ENCODE measurements around the gene PLD3. TPM values are rescaled to one million over a fixed set of nuclear protein-coding genes. Genes with fewer than 3 reads are reported as not detected.
A peak's percentile ranks its signal among the peaks of the same experiment; 100 is the strongest.

The PLD3 gene
- total and polyA plus RNA-seq, 2 donors (not counting 1 experiment from before 2014, with no cell fraction given) = 208 to 230 TPM

DNA sequence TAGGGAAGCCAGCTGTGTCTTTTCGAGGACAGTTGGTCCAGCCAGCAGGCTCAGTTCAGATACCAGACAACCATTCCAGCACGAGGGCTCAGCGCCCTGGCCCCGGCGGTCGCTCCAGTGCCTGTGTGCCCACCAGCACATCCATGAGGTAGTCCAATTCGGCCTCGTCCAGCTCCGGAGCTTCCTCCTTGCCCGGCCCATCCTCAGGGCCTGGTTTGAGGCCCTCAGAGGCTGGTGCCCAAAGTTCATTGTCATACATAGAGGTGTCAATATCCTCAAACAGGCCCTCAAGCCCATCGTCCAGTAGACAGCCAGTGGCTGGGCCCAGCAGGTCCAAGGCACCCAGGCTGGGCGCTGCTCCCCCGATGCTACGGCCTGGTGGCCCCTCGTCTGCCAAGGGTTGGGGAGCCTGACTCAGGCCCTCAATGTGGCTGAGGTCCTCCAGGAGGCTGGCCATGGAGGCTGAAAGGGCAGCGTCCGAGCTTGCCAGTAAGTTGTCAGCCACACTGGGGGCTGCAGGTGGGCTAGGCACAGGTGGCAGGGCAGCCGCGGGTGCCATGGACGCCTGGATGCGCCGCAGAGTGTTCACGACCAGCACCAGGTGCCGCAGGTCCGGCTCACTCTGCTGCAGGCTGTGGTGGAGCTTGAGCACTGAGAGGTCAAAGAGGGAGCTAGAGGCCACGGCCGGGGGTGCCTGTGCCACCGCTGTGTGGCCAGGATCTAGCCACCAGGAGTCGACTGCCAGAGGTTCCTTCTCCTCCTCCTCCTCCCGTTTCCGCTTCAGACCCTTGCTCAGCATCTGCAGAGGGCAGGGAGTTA lies 74.5 kb downstream of the PLD3 start:
- TF ChIP-seq EZH2 (IDR thresholded peaks at IDR 0.05; ENCODE audit: low read length, missing control alignments) = no peak
- TF ChIP-seq, protein P1, sequence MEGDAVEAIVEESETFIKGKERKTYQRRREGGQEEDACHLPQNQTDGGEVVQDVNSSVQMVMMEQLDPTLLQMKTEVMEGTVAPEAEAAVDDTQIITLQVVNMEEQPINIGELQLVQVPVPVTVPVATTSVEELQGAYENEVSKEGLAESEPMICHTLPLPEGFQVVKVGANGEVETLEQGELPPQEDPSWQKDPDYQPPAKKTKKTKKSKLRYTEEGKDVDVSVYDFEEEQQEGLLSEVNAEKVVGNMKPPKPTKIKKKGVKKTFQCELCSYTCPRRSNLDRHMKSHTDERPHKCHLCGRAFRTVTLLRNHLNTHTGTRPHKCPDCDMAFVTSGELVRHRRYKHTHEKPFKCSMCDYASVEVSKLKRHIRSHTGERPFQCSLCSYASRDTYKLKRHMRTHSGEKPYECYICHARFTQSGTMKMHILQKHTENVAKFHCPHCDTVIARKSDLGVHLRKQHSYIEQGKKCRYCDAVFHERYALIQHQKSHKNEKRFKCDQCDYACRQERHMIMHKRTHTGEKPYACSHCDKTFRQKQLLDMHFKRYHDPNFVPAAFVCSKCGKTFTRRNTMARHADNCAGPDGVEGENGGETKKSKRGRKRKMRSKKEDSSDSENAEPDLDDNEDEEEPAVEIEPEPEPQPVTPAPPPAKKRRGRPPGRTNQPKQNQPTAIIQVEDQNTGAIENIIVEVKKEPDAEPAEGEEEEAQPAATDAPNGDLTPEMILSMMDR (conservative IDR thresholded peaks at IDR 0.05 in 1 of 2, IDR thresholded peaks at IDR 0.05 in 1 of 2; ENCODE audit: low read depth in 1 of 2, low read length in 2 of 2) = no peak
- peaks cover 31% of the 10 kb centered on the region for H3K79me2 ChIP-seq (ENCODE audit: control insufficient read depth, insufficient read depth, low read length)
- peak overlapping the region; percentile 97 for H3K4me2 ChIP-seq (ENCODE audit: extremely low read depth, insufficient read depth, low read length)
- H3K27ac ChIP-seq (ENCODE audit: insufficient read depth, low read length) = peak overlapping the region; percentile 34
- DNase-seq (ENCODE audit: low read depth in 2 of 2) = no peak
- no peak overlapping the region for H3K9ac ChIP-seq (ENCODE audit: insufficient read depth, low read length)
- no peaks in the 10 kb centered on the region for H3K9me3 ChIP-seq (ENCODE audit: control insufficient read depth, insufficient read depth, low read depth, low read length)
- no peaks in the 10 kb centered on the region for H4K20me1 ChIP-seq (ENCODE audit: control insufficient read depth, extremely low read depth, insufficient read depth, low read length)
- H3K4me3 ChIP-seq (replicated peaks in 1 of 4; ENCODE audit: control extremely low read depth in 1 of 4, insufficient read depth in 1 of 4, low read depth in 3 of 4, low read length in 4 of 4) = no peak overlapping the region
- H3K4me1 ChIP-seq (ENCODE audit: control insufficient read depth, extremely low read depth, insufficient read depth, low read length) = peaks cover 6% of the 10 kb centered on the region
- H3K27me3 ChIP-seq (ENCODE audit: control insufficient read depth, insufficient read depth, low read length) = no peaks in the 10 kb centered on the region
- H3K36me3 ChIP-seq (ENCODE audit: control insufficient read depth, insufficient read depth, low read length) = peaks cover 9% of the 10 kb centered on the region
- no peak overlapping the region for H2AFZ ChIP-seq (ENCODE audit: low read length)

DNA sequence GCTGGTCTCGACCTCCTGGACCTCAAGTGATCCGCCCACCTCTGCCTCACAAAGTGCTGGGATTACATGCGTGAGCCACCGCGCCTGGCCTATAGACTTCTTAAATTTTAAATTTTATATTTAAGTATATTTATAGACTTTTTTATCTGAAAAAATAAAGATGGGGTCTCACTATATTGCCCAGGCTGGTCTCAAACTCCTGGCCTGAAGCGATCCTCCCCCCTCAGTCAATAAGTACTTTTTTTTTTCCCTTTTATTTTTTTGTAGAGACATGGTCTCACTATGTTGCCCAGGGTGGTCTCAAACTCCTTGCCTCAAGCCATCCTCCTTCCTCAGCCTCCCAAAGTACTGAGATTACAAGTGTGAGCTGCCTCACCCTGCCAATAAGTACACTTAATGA lies 75.4 kb downstream of the PLD3 start:
- Histone ChIP-seq H4K20me1 (ENCODE audit: control insufficient read depth, extremely low read depth, insufficient read depth, low read length) (no peaks in the 10 kb centered on the region), H3K36me3 (ENCODE audit: control insufficient read depth, insufficient read depth, low read length) (peaks cover 9% of the 10 kb centered on the region), H3K27ac (ENCODE audit: insufficient read depth, low read length) (peak overlapping the region; percentile 97), H3K9me3 (ENCODE audit: control insufficient read depth, insufficient read depth, low read depth, low read length) (no peaks in the 10 kb centered on the region), H3K4me3 (replicated peaks in 1 of 4; ENCODE audit: control extremely low read depth in 1 of 4, insufficient read depth in 1 of 4, low read depth in 3 of 4, low read length in 4 of 4) (peak overlapping the region; percentile 80 to 99 (median 92)), H3K4me2 (ENCODE audit: extremely low read depth, insufficient read depth, low read length) (peak overlapping the region; percentile 97), H3K4me1 (ENCODE audit: control insufficient read depth, extremely low read depth, insufficient read depth, low read length) (peaks cover 6% of the 10 kb centered on the region), H3K27me3 (ENCODE audit: control insufficient read depth, insufficient read depth, low read length) (no peaks in the 10 kb centered on the region), H3K79me2 (ENCODE audit: control insufficient read depth, insufficient read depth, low read length) (peaks cover 31% of the 10 kb centered on the region), H2AFZ (ENCODE audit: low read length) (no peak overlapping the region), H3K9ac (ENCODE audit: insufficient read depth, low read length) (no peak overlapping the region)
- no peak for DNase-seq (ENCODE audit: low read depth in 2 of 2)
- TF ChIP-seq, protein P1 (conservative IDR thresholded peaks at IDR 0.05 in 1 of 2, IDR thresholded peaks at IDR 0.05 in 1 of 2; ENCODE audit: low read depth in 1 of 2, low read length in 2 of 2) = no peak
- no peak for TF ChIP-seq EZH2 (IDR thresholded peaks at IDR 0.05; ENCODE audit: low read length, missing control alignments)

DNA sequence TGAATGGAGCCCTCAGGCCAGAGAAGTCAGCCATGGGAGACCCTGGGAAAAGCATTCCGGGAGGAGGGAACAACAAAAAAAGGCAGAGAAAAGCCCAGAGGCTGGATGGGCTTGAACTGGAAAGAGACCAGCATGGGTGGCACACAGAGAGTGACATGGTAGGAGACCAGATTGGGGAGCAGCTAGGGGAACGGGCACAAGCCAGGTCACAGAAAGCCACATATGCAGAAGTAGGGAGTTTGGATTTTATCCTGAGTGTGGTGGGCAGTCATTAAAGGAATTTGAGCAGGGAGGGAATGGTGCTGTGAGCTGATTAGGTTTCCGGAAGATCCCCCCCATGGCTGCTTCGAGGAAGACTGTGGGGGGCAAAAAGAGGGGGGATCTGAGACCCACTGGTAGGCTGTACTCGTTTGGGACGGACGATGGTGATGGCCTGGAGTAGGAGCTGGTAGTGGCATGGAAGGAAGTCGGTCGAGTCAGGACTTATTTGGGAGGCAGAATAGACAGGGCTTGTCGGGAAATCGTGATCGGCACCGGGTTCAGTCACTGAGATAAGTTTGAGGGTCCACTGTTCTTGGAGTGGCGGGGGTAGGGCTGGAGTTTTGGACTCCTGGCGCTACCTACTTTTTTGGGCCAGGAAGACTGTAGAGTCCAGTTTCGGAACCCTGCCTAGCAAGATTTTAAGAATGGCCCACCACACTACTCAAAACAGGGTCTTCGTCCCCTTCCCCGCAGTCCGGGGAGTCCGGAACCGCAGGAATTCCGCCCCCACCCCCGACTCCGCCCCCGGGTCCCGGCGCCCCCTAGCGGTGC lies 76.3 kb downstream of the PLD3 start:
- H3K4me1 ChIP-seq (ENCODE audit: control insufficient read depth, extremely low read depth, insufficient read depth, low read length) = peaks cover 6% of the 10 kb centered on the region
- H3K9me3 ChIP-seq (ENCODE audit: control insufficient read depth, insufficient read depth, low read depth, low read length) = no peaks in the 10 kb centered on the region
- peak overlapping the region; percentile 80 to 99 (median 92) for H3K4me3 ChIP-seq (replicated peaks in 1 of 4; ENCODE audit: control extremely low read depth in 1 of 4, insufficient read depth in 1 of 4, low read depth in 3 of 4, low read length in 4 of 4)
- H3K36me3 ChIP-seq (ENCODE audit: control insufficient read depth, insufficient read depth, low read length) = peaks cover 9% of the 10 kb centered on the region
- no peaks in the 10 kb centered on the region for H4K20me1 ChIP-seq (ENCODE audit: control insufficient read depth, extremely low read depth, insufficient read depth, low read length)
- H2AFZ ChIP-seq (ENCODE audit: low read length) = no peak overlapping the region
- DNase-seq (ENCODE audit: low read depth in 2 of 2) = peak; percentile 23 to 29
- no peaks in the 10 kb centered on the region for H3K27me3 ChIP-seq (ENCODE audit: control insufficient read depth, insufficient read depth, low read length)
- peak overlapping the region; percentile 97 for H3K4me2 ChIP-seq (ENCODE audit: extremely low read depth, insufficient read depth, low read length)
- peak overlapping the region; percentile 93 for H3K9ac ChIP-seq (ENCODE audit: insufficient read depth, low read length)
- TF ChIP-seq, protein P1 (conservative IDR thresholded peaks at IDR 0.05 in 1 of 2, IDR thresholded peaks at IDR 0.05 in 1 of 2; ENCODE audit: low read depth in 1 of 2, low read length in 2 of 2) = no peak
- peaks cover 31% of the 10 kb centered on the region for H3K79me2 ChIP-seq (ENCODE audit: control insufficient read depth, insufficient read depth, low read length)
- peak overlapping the region; percentile 97 for H3K27ac ChIP-seq (ENCODE audit: insufficient read depth, low read length)

All from fibroblast of lung (primary cell).